Neural crest cell (in vitro differentiated cells): ENCODE results near the gene CANT1. TPM values are rescaled to one million over a fixed set of nuclear protein-coding genes. Genes with fewer than 3 reads are reported as not detected.
"Not testable (repeated sequence)": the region's sequence is repeated elsewhere in the genome, so short reads cannot be mapped to it uniquely, and the experiment has no call there.

Source experiments
- DNase-seq: peaks from one replicate; pipeline ENCODE4 v3.0.0; 2021; ENCODE audit warnings: low read depth, mixed read lengths, low spot score
- H3K27ac Mint-ChIP-seq: one replicate; pipeline ENCODE4 v1.8.0; 2021; ENCODE audit warnings: mild to moderate bottlenecking, mixed read lengths; ENCODE audit not compliant: unreplicated experiment
- H3K27me3 Mint-ChIP-seq: 2 replicates; pipeline ENCODE4 v1.8.0; 2021; ENCODE audit warnings: low read depth, mild to moderate bottlenecking, mixed read lengths
- H3K36me3 Mint-ChIP-seq: 2 replicates; pipeline ENCODE4 v1.8.0; 2021; ENCODE audit warnings: low read depth, mild to moderate bottlenecking, mixed read lengths
- H3K4me1 Mint-ChIP-seq: 2 replicates; pipeline ENCODE4 v1.8.0; 2021; ENCODE audit warnings: mixed read lengths
- H3K4me3 Mint-ChIP-seq: one replicate; pipeline ENCODE4 v1.8.0; 2021; ENCODE audit warnings: mild to moderate bottlenecking, mixed read lengths
- H3K9me3 Mint-ChIP-seq: 2 replicates; pipeline ENCODE4 v1.8.0; 2021; ENCODE audit warnings: mixed read lengths
- CTCF ChIP-seq: fragments of 200-600 bp; sonication (generic); conservative IDR thresholded peaks from 2 replicates; pipeline ENCODE4 v1.5.0; 2021; ENCODE audit warnings: antibody characterized with exemption, mild to moderate bottlenecking
- total RNA-seq: library from RNA; stranded (reverse); gene quantifications from 2 replicates; pipeline ENCODE4 v1.2.1, GENCODE V29; 2021

CANT1 gene
- total RNA-seq, 1 donor from 2014 or later, result 63.8 TPM

GRCh38 chr17:78947235-78948149 is 62.1 kb downstream of the CANT1 start:
- H3K36me3 Mint-ChIP-seq, result no peaks in the 10 kb centered on the region
- no peak for DNase-seq
- H3K27me3 Mint-ChIP-seq, result peaks cover 5% of the 10 kb centered on the region
- H3K4me1 Mint-ChIP-seq, result peaks cover 13% of the 10 kb centered on the region
- no peak overlapping the region for H3K4me3 Mint-ChIP-seq
- no peak overlapping the region for H3K27ac Mint-ChIP-seq
- TF ChIP-seq CTCF, result no peak
- peaks cover 6% of the 10 kb centered on the region for H3K9me3 Mint-ChIP-seq

GRCh38 chr17:78946631-78947030 is 62.9 kb downstream of the CANT1 start:
- Mint-ChIP-seq H3K36me3 (no peaks in the 10 kb centered on the region), H3K27ac (no peak overlapping the region), H3K4me3 (no peak overlapping the region), H3K27me3 (peaks cover 5% of the 10 kb centered on the region), H3K9me3 (peaks cover 6% of the 10 kb centered on the region), H3K4me1 (peaks cover 4% of the 10 kb centered on the region)
- TF ChIP-seq CTCF, result no peak
- no peak for DNase-seq

- Mint-ChIP-seq H3K9me3 (peaks cover 6% of the 10 kb centered on the region), H3K36me3 (no peaks in the 10 kb centered on the region), H3K4me1 (no peaks in the 10 kb centered on the region), H3K27ac (no peak overlapping the region), H3K27me3 (no peaks in the 10 kb centered on the region), H3K4me3 (no peak overlapping the region)
- no peak for DNase-seq
- no peak for TF ChIP-seq CTCF
Observed at GRCh38 chr17:78946131-78946530, 63.4 kb downstream of the CANT1 start.

DNA sequence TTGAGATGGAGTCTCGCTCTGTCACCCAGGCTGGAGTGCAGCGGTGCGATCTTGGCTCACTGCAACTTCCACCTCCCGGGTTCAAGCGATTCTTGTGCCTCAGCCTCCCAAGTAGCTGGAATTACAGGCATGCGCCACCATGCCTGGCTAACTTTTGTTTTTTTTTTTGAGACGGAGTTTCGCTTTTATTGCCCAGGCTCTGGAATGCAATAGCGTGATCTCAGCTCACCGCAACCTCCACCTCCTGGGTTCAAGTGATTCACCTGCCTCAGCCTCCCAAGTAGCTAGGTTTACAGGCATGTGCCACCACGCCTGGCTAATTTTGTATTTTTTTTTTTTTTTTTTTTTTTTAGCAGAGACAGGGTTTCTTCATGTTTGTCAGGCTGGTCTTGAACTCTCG is 64.1 kb downstream of the CANT1 start:
- not testable (repeated sequence) for H3K4me3 Mint-ChIP-seq, DNase-seq, H3K9me3 Mint-ChIP-seq, H3K27ac Mint-ChIP-seq, H3K27me3 Mint-ChIP-seq, H3K4me1 Mint-ChIP-seq, H3K36me3 Mint-ChIP-seq

DNA sequence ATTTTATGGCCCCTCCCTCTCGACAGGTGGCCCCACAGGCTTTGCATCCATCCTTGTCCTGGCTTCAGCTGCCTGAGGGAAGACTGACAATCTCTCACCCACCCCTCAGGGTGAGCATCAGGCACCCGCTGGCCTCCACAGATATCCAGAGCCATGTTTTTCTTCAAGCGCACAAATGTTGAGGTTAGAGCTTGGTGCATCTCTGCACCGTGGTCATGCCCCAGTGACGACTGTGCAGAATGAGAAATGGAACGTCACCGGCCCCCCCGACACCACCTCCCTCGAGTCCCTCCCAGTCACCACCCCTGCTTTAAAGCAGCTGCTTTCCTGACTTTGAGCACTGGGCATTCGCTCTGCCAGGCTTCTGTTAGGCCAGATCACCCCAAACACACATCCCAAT is 64.6 kb downstream of the CANT1 start:
- DNase-seq, result no peak
- Mint-ChIP-seq H3K27me3 (no peaks in the 10 kb centered on the region), H3K36me3 (no peaks in the 10 kb centered on the region), H3K4me1 (no peaks in the 10 kb centered on the region), H3K4me3 (no peak overlapping the region), H3K27ac (no peak overlapping the region), H3K9me3 (peaks cover 2% of the 10 kb centered on the region)
- TF ChIP-seq CTCF, result no peak

DNA sequence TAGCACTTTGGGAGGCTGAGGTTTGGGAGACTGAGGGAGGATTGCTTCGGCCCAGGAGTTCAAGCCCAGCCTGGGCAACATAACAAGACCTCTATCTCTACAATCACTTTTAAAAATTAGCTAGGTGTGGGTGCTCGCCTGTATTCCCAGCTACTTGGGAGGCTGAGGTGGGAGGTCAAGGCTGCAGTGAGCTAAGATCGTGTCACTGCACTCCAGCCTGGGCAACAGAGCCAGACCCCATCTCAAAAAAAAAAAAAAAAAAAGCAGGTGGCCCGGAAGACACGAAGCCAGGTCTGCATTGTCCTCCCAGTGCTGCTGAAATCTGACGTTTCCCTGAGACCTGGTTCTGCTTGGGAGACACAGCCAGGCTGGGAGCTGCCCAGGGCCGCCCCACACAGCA is 65.5 kb downstream of the CANT1 start:
- Mint-ChIP-seq H3K4me1 (no peaks in the 10 kb centered on the region), H3K27me3 (no peaks in the 10 kb centered on the region), H3K9me3 (no peaks in the 10 kb centered on the region), H3K27ac (no peak overlapping the region), H3K4me3 (no peak overlapping the region), H3K36me3 (no peaks in the 10 kb centered on the region)
- DNase-seq, result no peak
- no peak for TF ChIP-seq CTCF
